ENCODE measurements around the gene COG3.

GRCh38 chr13:45522571-45522970, 57.8 kb downstream of the COG3 start:
- TF ChIP-seq CTCF (IDR thresholded peaks at IDR 0.05; ENCODE audit: insufficient read depth, low read length), result no peak
- TF ChIP-seq SPI1 (IDR thresholded peaks at IDR 0.05; ENCODE audit: borderline replicate concordance, low read depth), result no peak
- no peak for TF ChIP-seq GABPA (IDR thresholded peaks at IDR 0.05; ENCODE audit: low read depth)
- TF ChIP-seq POLR2AphosphoS5 (IDR thresholded peaks at IDR 0.05; ENCODE audit: low read depth), result no peak

All from HL-60 (cell line).